SK-N-MC (cell line): ENCODE data around the gene RMDN2.

ENCODE experiments used
- EZH2 ChIP-seq: fragments of 200-600 bp; sonication (generic); IDR thresholded peaks from one replicate; pipeline ENCODE4 v1.6.1; 2017; ENCODE audit warnings: antibody characterized with exemption
- FOXP2 ChIP-seq: optimal IDR thresholded peaks from 2 replicates; pipeline ENCODE3; 2011; ENCODE audit warnings: mild to moderate bottlenecking, moderate library complexity; ENCODE audit not compliant: insufficient read depth; ENCODE audit errors: extremely low read length, control extremely low read depth
- POLR2AphosphoS5 ChIP-seq: IDR thresholded peaks from 2 replicates; pipeline ENCODE4 v1.6.1; 2012; ENCODE audit warnings: mild to moderate bottlenecking, low read depth, low read length, borderline replicate concordance

- TF ChIP-seq EZH2 = no peak
- no peak for TF ChIP-seq POLR2AphosphoS5
- TF ChIP-seq FOXP2 = no peak
Measured at GRCh38 chr2:37928377-37928776, 3.3 kb downstream of the RMDN2 start.
